H1 (cell line): Measurements from ENCODE around the gene ARL5C. TPM values are rescaled to one million over a fixed set of nuclear protein-coding genes. Genes with fewer than 3 reads are reported as not detected.

Source experiments
- ASH2L ChIP-seq: fragments of 200-600, 300-600 bp; sonication (generic); IDR thresholded peaks from one replicate; pipeline ENCODE4 v1.7.1; 2017; ENCODE audit warnings: low read length
- ATF3 ChIP-seq: IDR thresholded peaks from 2 replicates; pipeline ENCODE4 v1.6.1; 2011; ENCODE audit warnings: low read depth, mild to moderate bottlenecking, low read length; ENCODE audit not compliant: insufficient read depth
- BRCA1 ChIP-seq: IDR thresholded peaks from 2 replicates; pipeline ENCODE4 v1.6.1; 2012; ENCODE audit warnings: low read depth, low read length, improper control_type of control experiment
- CBX5 ChIP-seq: fragments of 300-800, 300-1000 bp; sonication (generic); IDR thresholded peaks from 2 replicates; pipeline ENCODE4 v1.7.1; 2016; ENCODE audit warnings: antibody characterized with exemption, low read length, low read depth
- CHD7 ChIP-seq: fragments of 300-600 bp; sonication (generic); IDR thresholded peaks from 2 replicates; pipeline ENCODE4 v1.7.1; 2012; ENCODE audit warnings: low read length, moderate library complexity, mild to moderate bottlenecking, inconsistent platforms; ENCODE audit not compliant: insufficient replicate concordance
- GABPA ChIP-seq: IDR thresholded peaks from 2 replicates; pipeline ENCODE4 v1.6.1; 2011; ENCODE audit warnings: mild to moderate bottlenecking, low read length, moderate library complexity, borderline replicate concordance; ENCODE audit not compliant: insufficient read depth
- NANOG ChIP-seq: IDR thresholded peaks from 2 replicates; pipeline ENCODE4 v1.6.1; 2011; ENCODE audit warnings: low read length, low read depth, mild to moderate bottlenecking, inconsistent platforms; ENCODE audit not compliant: insufficient read depth, poor library complexity, severe bottlenecking
- RAD21 ChIP-seq, 2 experiments: IDR thresholded peaks in 1 of 2; conservative IDR thresholded peaks in 1 of 2; 2 replicates each; pipeline ENCODE4 v1.6.1; 2011; ENCODE audit warnings: low read depth in 2 of 2, low read length in 2 of 2, improper control_type of control experiment in 1 of 2, inconsistent platforms in 1 of 2, mild to moderate bottlenecking in 1 of 2, moderate library complexity in 1 of 2
- SP1 ChIP-seq: IDR thresholded peaks from 2 replicates; pipeline ENCODE4 v1.6.1; 2011; ENCODE audit warnings: low read depth, low read length
- SP2 ChIP-seq: IDR thresholded peaks from 2 replicates; pipeline ENCODE4 v1.6.1; 2012; ENCODE audit warnings: mild to moderate bottlenecking, low read length, inconsistent platforms
- polyA plus RNA-seq, 7 experiments: library from polyadenylated mRNA; depleted of rRNA in 3 of 7; stranded (reverse) in 5 of 7; unstranded in 2 of 7; fragments of >200 nt in 5 of 7; fragments of 200-250 nt in 2 of 7; gene quantifications; 1 replicate in 5 of 7; 2 replicates in 1 of 7; 4 replicates in 1 of 7; pipeline versions ENCODE4 v1.2.1 to v1.2.3, GENCODE V29; 2011 to 2013; ENCODE audit warnings: missing spikeins in 2 of 7, mixed read lengths in 2 of 7
- total RNA-seq: library from RNA; stranded (reverse); fragmentation: NEBNext Ultra II Directional; extraction: Animal tissue kit (Norgen Biotek cat#: 25700); gene quantifications from 2 replicates; pipeline ENCODE4 v1.2.1, GENCODE V29; 2021

The ARL5C gene
- total and polyA plus RNA-seq, 2 of the 8 experiments (the other 6 are each of a cell fraction or from before 2014, with no cell fraction given), result not detected

GRCh38 chr17:39196241-39196807 is 30.4 kb upstream of the ARL5C start (continued):
- TF ChIP-seq CHD7, result no peak
- TF ChIP-seq SP1, result no peak
- no peak for TF ChIP-seq RAD21 (IDR thresholded peaks at IDR 0.05 in 1 of 2, conservative IDR thresholded peaks at IDR 0.05 in 1 of 2; ENCODE audit: low read depth in 2 of 2, low read length in 2 of 2)
- no peak for TF ChIP-seq CBX5
- no peak for TF ChIP-seq SP2
- TF ChIP-seq ATF3, result no peak
- no peak for TF ChIP-seq NANOG
- TF ChIP-seq GABPA, result no peak
- no peak for TF ChIP-seq ASH2L
- TF ChIP-seq BRCA1, result no peak
